Activated CD8-positive, alpha-beta memory T cell treated with anti-CD3 and anti-CD28 coated beads for 1 hour (primary cell): ENCODE measurements around the gene SIGLEC11.
"Not testable (repeated sequence)": the region's sequence is repeated elsewhere in the genome, so short reads cannot be mapped to it uniquely, and the experiment has no call there.

Source experiments
- DNase-seq, 2 donors: peaks; one replicate each; pipeline ENCODE4 v3.0.0-alpha.2; 2020; ENCODE audit warnings: low read depth in 1 of 2; ENCODE audit errors: extremely low read depth in 1 of 2

Gene SIGLEC11, protein sequence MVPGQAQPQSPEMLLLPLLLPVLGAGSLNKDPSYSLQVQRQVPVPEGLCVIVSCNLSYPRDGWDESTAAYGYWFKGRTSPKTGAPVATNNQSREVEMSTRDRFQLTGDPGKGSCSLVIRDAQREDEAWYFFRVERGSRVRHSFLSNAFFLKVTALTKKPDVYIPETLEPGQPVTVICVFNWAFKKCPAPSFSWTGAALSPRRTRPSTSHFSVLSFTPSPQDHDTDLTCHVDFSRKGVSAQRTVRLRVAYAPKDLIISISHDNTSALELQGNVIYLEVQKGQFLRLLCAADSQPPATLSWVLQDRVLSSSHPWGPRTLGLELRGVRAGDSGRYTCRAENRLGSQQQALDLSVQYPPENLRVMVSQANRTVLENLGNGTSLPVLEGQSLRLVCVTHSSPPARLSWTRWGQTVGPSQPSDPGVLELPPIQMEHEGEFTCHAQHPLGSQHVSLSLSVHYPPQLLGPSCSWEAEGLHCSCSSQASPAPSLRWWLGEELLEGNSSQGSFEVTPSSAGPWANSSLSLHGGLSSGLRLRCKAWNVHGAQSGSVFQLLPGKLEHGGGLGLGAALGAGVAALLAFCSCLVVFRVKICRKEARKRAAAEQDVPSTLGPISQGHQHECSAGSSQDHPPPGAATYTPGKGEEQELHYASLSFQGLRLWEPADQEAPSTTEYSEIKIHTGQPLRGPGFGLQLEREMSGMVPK

DNA sequence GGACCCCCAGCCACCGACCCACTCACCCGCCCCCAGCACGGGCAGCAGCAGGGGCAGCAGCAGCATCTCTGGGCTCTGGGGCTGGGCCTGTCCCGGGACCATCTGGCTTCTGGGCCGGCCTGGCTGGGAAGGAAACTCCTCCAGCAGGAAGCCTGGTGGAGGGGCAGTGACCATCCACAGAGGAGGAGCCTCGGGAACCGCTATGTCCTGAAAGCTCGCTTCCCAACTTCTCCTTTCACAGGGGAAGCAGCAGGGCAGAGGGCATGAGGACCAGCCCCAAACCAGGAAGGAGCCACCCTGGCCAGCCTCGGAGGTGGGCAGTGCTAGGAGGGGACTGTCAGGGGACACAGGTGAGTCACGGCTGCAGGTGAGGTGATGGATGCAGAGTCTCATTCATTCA, at the start of gene SIGLEC11:
SIGLEC11 (minus strand) TSS at position 193 of the 400 bp plus-strand sequence; CDS start at position 102, 91 bp downstream.
- DNase-seq = not testable (repeated sequence)

DNA sequence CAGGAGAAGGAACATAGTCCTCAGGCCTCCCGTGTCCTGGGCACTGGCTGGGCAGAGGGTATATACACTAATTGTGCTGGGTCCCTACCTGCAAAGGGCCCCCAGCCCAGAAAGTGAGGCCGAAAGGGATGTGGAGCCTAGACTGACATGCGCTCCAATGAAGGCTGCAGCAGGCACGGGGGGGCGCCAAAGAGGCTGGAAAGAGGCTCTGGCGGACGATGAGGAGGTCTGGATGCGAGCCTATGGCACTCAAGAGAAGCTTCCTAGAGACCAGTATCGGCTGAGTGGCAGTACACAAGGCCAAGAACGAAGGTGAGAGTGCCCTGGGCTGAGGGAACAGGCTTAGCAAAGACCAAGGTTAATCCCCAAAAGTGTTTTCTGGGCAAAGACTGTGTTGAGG, 47.6 kb upstream of the SIGLEC11 start:
- DNase-seq = no peak

DNA sequence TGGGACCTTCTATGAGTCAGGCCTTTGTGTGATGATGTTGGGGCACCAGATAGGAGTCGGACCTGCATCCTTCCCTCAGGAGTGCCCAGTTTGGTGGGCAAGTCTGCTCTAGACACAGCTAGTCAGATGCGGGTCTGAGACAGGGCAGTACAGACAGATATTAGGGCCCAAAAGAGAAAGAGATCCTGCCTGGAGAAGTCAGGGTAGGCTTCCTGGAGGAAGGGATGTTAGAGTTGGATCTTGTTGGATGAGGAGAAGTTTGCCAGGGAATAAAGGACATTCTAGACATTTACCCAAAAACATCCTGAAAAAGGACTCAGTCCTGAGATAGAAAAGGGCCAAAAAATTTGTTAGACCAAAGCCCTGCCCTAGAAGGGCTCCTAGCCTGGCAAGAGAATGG, 47.0 kb upstream of the SIGLEC11 start:
- DNase-seq = no peak

DNA sequence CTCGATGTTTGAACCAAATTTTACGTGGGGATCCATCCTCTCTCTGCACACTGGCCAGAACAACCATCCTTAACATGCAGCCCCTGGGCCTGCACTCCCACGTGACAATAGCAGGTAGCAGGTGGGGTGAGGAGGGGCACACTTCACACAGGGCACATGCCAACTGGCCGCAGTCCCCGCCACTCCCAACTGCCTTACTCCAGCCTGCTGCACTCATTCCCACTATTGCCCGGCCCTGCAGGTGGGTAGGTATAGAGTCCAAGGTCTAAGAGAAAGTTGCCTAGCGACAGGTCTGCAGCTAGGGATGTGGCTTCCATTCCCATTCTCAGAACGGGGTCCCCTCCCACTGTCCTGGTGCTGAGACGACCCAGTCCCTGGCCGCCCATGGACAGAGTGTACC, 46.2 kb upstream of the SIGLEC11 start:
- DNase-seq = no peak

DNA sequence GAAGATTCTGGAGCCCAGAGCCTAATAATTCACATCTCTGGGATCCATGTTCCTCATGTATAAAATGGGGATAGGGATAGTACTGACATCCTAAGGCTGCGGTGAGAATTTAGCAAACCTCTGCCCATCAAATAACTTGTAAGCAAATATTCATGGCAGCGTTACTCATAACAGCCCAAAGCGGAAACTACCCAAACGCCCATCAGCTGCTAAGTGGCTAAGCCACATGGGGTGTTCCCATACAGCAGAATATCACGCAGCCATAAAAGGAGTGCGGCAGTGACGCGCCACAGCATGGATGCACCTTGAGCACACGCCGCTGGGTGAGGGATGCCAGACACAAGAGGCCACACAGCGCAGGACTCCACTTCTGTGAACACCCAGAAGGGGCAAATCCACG, 44.5 kb upstream of the SIGLEC11 start:
- no peak for DNase-seq

DNA sequence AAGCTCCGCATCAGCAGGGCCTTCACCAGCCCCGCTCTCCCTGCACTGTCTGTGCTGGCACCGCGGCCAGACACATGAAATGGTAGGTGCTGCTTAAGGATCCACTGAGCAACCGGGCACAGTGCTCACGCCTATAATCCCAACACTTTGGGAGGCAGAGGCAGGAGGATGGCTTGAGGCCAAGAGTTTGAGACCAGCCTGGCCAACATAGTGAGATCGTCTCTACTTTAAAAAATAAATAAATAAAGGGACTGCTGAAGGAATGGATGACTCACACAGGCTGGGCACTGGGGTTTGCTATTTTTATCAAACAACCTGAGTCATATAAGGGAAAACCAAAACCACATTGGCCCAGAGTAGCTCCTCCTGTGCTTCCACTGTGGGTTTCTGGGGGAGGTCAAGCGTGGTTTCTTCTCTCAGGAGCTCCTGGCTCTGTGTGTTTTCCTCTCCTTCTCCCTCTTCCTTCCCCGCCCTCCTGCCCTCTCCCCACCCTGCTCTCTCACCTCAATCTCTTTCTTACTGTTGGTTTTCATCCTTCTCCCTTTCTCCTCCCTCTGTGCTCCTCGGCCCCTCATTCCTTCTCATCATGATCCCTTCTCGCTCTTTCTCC, 42.9 kb upstream of the SIGLEC11 start:
- peak in 1 of 2 donors; percentile 7 for DNase-seq

DNA sequence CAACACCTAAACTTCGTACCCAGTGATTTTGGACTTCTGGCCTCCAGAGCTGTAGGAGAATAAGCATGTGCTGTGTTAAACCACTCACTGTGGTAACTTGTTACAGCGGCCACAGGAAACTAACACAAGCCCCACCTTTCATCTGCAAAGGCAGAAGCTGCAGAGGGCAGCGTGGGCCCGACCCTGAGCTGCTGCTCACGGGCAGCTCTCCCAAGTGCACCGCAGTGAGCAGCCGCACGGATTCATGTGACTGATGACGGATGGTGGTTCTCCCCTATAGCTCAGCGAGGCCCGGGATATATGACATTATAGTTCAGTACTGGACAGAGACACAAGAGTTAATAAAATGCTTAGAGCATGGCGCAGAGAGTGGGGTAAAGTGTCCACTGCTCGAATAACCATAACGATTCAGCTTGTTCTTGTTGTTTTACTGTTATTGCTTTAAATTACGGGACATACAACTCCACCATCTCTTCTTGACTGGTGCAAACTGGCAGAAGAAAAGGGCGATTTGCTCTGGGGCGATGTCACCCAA, 42.3 kb upstream of the SIGLEC11 start:
- no peak for DNase-seq

DNA sequence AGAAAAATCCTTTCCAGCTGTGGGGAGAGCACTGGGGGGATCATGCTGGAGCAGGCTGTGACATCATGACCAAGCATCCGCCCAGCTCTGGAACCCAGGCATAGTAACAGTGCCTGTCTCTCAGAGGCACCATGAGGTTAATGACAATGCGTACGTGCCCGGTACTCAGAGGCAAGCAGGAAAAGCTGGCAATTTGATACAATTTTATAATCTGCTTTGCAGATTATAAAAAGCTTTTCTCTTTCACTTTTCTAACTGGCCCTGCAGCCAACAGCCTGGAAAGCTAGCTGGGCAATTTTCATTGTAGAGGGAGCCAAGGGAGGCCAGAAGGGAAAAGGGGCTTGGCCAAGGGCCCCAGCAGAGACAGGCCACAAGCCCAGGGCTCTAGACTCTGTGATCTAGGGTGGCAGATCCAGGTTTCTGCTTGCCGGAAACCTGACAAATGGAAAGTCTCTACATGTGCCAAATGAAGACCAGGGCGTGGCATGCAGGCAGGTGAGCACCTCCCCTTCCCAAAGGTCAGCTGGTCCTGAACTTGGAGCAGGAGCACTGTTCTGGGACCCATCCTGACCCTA, 41.5 kb upstream of the SIGLEC11 start:
- no peak for DNase-seq

DNA sequence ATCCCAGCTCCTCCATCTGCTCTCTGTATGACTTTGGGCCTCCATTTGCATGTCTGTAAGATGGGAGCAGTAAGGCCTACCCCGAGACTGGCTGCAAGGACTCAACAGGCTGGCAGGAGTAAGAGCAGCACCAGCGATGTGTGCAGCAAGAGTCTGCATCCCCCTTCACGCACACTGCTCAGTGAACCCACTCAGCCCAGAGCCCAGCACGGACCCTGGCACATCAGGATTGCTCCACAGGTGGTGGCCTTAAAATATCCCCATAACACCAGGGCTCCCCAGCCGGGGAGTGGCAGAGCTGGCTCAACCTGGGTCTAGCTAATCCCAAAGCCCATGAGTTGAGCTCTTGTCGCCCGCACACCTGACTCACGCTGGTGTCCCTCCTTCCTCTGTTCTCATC, 40.8 kb upstream of the SIGLEC11 start:
- DNase-seq = no peak

DNA sequence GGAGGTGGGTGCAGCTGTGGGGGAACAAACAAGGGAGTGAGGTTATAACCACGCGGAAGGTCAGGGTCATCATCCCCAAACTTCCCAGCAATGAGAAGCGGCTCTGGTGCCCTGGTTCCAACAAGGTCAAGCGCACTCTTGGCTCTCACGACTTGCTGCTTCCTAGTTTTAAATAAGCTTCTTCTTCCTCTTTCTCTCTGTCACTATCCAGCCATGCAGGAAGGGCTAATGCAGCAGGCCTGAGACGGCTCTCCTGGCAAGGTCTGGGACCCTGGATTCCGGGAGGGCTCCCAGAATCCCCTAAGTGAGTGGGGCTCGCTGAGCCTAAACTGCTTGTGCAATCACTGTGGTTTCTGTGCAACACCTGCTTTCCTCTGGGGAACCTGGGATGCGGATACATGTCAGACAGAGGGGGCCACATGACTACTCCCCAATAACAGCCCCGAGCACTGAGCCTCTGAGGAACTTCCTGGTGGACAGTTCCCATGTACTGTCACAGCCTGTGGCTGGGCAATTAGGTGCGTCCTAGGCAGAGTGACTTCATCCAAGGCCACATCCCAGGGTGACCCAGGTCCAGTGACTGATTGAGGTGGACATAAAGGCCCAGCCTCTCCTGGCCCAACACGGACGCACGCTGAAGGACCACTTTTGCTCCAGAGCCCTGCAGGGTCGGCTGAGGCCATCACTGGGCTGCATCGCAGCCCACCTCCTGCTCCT, 40.0 kb upstream of the SIGLEC11 start:
- DNase-seq = no peak

DNA sequence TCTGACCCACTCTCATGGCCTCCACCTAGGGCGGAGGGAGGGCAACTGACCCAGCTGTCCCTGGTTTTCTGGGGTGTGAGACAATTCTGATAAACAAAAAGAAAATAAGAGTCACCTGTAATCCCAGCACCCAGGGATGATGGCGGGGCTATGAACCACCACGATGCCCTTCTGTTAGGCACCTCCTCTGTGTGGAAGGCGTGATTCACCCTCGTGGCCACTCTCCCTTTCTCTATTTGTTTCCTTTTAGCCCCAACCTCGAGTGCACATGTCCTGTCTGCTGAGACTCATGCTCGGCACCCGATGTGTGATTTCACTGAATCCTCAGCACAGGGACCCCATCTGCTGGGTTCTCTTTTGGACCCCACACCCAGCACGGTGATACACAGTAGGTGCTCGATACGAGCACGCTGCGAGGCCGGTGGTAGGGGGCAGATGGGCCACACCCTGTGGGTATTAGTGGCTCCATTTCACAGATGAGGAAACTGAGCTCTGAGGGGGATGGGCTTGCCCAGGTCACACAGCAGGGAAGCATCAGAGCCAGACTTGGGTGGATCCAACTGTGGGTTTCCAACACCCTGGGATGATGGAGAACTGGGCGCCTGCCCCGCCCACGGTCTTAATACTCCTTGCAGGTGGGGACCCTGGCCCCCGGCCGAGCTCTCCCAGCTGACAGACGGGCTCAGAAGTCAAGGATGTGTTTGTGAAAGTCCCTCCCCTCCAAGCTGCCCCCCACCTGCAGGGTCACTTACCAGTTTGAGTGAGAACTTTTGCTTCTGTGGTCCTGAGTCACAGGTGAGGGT, 39.3 kb upstream of the SIGLEC11 start:
- no peak for DNase-seq

DNA sequence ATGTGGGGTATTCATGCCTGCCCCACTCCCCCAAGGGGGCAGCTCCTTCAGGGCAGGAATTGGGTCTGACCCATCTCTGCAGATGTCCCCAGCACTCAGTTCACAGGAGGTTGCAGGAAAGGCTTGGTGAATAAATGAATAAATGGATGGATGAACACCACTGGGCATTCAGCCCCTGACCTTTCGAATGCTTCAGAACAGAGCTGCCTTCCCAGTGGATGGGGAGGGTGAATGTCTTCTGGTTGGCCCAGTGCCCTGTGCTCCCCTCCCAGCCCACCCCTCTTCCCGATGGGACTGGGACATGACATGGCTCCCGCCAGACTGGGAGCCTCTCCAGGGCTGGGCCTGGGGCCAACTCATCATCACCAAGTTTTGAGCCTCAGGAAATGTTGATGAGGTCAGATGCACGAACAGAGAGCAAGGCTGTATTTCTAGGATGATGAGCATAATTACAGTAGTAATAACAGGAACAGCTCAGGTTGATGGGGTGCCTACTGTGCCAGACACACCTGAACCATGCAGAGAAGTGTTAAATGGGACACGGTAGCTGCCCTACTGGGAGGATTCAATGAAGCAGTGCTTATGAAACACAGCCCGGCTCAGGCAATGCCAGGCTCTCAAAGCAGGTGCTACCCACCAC, 38.5 kb upstream of the SIGLEC11 start:
- DNase-seq = no peak

DNA sequence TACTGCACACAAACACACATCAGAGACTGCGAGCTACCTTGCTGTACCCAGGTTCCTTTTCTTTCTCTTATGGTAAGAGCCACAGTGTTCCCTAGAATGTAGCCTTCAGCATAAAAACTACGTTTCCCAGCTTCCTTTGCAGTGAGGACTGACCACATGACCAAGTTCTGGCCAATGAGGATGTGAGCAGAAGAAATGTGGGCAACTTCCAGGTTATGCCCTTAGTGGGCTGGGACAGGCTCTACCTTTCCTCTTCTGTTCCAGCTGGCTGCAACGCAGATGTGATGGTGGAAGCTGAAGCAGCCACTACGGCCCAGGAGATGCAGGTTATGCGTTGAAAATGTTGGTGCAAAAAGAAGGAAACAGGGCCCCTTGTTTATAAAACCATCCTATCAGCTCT, 36.7 kb upstream of the SIGLEC11 start:
- DNase-seq = no peak

DNA sequence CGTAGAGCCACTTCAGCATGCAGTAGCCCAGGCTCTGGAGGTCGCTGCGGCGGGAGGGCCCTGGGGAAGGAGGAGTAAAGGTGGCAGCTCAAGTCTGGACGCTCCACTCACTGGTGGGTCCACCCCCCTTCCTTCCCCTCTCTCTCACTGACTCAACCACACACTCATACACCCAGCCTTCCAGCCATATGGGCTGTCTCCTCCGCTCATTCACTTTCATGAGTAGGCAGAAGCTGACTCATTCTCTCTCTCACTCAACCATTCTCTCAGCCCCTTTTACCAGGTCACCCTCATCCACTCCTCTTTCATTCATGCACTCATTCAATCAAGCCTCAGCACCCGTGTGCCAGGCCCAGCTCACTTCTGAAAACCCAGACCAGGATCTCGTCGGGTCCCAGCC, 27.5 kb upstream of the SIGLEC11 start:
- no peak for DNase-seq

DNA sequence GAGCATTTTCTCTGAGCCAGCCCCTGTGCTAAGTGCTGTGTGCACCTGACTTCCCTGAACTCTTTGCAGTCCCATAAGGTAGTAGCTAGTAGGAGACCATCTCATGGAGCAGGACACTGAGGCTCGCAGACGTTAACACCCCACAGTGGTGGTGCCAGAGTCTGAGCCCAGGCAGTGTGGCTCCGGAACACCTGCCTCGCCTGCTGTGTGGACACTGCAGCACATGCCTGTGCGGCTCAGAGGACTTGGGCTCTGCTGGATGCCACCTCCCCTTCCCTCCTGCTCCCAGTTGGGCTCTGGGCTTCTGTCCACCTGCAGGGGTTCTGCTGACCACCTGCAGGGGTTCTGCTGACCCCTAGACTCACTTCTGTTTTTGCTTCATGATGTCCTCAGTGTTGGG, 27.0 kb upstream of the SIGLEC11 start:
- no peak for DNase-seq

DNA sequence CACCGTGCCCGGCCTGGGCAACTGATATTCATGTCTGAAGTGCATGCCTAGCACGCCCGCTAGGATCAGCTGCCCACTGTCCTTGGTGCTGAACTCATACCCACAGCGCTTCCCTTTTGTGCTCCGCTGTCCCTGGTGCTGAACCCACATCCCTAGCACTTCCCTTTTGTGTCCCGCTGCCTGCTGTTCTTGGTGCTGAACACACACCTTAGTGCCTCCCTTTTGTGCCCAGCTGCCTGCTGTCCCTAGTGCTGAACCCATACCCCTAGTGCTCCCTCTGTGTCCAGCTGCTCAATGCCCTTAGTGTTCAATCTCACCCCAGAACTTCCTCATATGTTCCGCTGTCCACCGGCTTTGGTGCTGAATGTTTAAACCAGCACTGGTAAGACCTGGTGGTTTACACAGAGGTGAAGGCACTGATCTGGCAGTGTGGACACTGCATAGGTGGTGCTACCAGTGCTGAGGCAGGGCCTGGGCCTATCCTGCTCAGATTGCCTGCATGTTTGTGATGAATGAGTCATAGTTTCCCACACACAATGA, 26.3 kb upstream of the SIGLEC11 start:
- peak; percentile 52 to 53 for DNase-seq

DNA sequence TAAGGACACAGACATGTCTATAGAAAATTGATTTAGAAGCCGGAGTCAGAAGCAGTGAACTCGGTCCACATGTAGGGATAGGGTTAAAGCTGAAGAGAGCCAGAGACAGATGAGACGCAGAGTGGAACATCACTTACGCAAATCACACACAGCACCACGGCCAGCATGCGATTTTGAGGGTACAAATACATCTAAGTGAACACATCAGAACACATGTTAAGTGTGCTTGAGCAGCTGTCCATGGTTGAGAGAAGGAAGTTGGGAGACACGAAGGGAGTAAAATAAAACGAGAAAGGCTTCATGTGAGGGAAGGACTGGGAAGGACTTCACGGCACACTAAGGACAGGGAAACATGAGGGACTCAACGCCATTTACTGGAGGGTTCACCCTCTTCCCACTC, 25.4 kb upstream of the SIGLEC11 start:
- DNase-seq = no peak

DNA sequence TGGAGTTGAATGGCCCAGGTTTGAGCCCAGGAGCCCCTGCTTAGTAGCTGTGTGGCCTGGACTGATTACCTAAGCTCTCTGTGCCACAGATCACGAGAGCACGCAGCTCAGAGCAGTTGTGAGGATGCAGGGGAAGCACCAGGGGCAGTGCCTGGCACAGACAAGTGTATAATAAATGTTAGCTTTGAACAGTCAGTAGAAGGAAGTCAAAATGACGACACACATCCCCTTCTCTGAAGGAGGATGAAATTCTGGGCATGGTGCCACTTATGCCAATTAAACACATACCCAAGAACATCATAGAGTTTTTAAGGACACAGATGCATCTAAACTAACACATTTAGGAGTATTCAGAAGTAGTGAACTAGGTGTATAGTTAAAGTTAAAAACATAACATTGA, 24.9 kb upstream of the SIGLEC11 start:
- DNase-seq = no peak

DNA sequence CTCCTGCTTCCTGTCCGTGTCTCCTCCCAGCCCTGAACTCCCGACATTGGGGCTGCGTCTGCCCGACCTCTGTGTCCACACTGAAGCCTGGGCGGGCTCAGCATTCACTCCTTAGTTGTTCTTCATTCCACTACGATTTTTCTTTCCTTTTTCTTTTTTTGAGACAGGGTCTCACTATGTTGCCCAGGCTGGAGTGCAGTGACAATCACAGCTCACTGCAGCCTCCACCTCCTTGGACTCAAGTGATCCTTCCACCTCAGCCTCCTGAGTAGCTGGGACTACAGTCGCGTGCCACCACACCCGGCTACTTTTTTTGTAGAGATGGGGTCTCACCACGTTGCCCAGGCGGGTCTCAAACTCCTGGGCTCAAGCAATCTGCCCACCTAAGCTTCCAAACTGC, 23.5 kb upstream of the SIGLEC11 start:
- no peak for DNase-seq
